GM12878 (cell line): ENCODE measurements around the gene SKAP1. TPM values are rescaled to one million over a fixed set of nuclear protein-coding genes. Genes with fewer than 3 reads are reported as not detected.
A peak's percentile ranks its signal among the peaks of the same experiment; 100 is the strongest.

Experiments used
- CBX5 ChIP-seq: sonication (generic); IDR thresholded peaks from 2 replicates; pipeline ENCODE4 v1.6.1; 2016; ENCODE audit warnings: low read depth, moderate library complexity, mild to moderate bottlenecking, inconsistent platforms
- EP300 ChIP-seq, 2 experiments: fragments of 150-350 bp in 1 of 2; IDR thresholded peaks; 2 replicates each; pipeline ENCODE4 v1.6.1; 2011 to 2012; ENCODE audit warnings: low read depth in 2 of 2, low read length in 2 of 2, borderline replicate concordance in 1 of 2, improper control_type of control experiment in 1 of 2, inconsistent platforms in 1 of 2; ENCODE audit not compliant: control insufficient read depth in 1 of 2
- IRF4 ChIP-seq: IDR thresholded peaks from 2 replicates; pipeline ENCODE4 v1.6.1; 2011; ENCODE audit warnings: low read depth, low read length
- MTA2 ChIP-seq: fragments of 450-650 bp; IDR thresholded peaks from 2 replicates; pipeline ENCODE4 v1.6.1; 2016; ENCODE audit warnings: low read depth, mild to moderate bottlenecking, moderate library complexity
- SPI1 ChIP-seq: IDR thresholded peaks from 2 replicates; pipeline ENCODE4 v1.6.1; 2011; ENCODE audit warnings: low read depth, mild to moderate bottlenecking, low read length, moderate library complexity, borderline replicate concordance; ENCODE audit not compliant: insufficient read depth
- TARDBP ChIP-seq: IDR thresholded peaks from 2 replicates; pipeline ENCODE4 v1.6.1; 2016; ENCODE audit warnings: borderline replicate concordance
- YY1 ChIP-seq: IDR thresholded peaks from 2 replicates; pipeline ENCODE4 v1.6.1; 2011; ENCODE audit warnings: low read depth, mild to moderate bottlenecking, low read length
- ZBED1 ChIP-seq: IDR thresholded peaks from 2 replicates; pipeline ENCODE4 v1.6.1; 2016; ENCODE audit warnings: borderline replicate concordance
- polyA plus RNA-seq, 11 experiments: library from polyadenylated mRNA; depleted of rRNA in 4 of 11; unstranded in 6 of 11; stranded (reverse) in 5 of 11; fragments of >200 nt; fragmentation: Nextera tagmentation in 4 of 11; fragmentation: Illumina TruSeq in 1 of 11; extraction: Ambion mirVana in 4 of 11; extraction: Trizol in 1 of 11; gene quantifications; 1 replicate in 1 of 11; 2 replicates in 10 of 11; pipeline versions ENCODE4 v1.2.1 to v1.2.3, GENCODE V29; 2011 to 2016; ENCODE audit warnings: inconsistent platforms in 2 of 11, missing spikeins in 2 of 11, low read depth in 1 of 11
- total RNA-seq, 4 experiments: library from RNA; depleted of rRNA in 3 of 4; stranded (reverse); fragments of >200 nt in 3 of 4; fragmentation: Illumina TruSeq in 1 of 4; extraction: Trizol in 1 of 4; gene quantifications; 2 replicates each; pipeline versions ENCODE4 v1.2.1 to v1.2.3, GENCODE V29; 2013 to 2021
- TF ChIP-seq, protein P1 (sequence below): fragments of 450-650 bp; IDR thresholded peaks from 2 replicates; pipeline ENCODE4 v1.6.1; 2018; ENCODE audit warnings: mild to moderate bottlenecking, low read depth, moderate library complexity; ENCODE audit not compliant: partially characterized antibody
- TF ChIP-seq, protein P2 (sequence below): fragments of 450-650 bp; IDR thresholded peaks from 2 replicates; pipeline ENCODE4 v1.6.1; 2017; ENCODE audit warnings: borderline replicate concordance

The SKAP1 gene
- total and polyA plus RNA-seq, 10 of the 15 experiments (the other 5 are each of a cell fraction or from before 2014, with no cell fraction given), result 17.1 to 97.6 (median 35.9) TPM

DNA sequence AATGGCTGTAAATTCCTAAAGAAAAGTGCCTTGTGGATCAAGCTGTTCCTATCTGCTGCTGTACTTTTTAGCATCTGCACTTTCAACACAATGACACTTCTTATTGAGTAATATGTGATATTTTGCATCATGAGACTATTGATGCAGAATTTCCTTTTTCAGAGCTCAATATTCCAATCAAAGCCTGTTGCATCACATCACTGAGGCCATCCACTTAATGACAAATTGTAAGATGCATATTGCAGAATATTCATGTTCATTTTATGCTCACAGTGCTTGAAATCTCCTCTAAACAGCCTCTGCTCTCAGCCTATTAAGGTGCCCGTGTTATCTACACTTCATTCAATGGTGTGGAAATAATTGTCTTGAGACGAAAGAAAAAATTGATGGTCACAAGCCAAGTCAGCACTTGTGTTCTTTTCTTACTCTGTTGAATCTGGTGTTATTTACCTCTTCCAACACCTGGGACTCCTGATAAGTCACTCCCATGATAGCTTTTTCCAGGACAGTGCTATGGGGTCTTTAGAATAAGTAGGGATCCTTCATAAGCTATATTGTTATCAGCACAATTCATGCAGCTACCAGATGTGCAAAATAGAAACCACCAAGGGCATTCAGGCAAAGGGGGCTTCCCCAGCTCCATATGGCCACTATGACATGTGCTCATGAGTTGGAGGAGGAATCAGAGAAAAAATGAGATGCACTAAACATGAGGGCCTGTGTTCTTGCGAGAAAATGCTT is 9.3 kb upstream of the SKAP1 start (continued):
- TF ChIP-seq ZBED1 (no peak), CBX5 (no peak), IRF4 (no peak), MTA2 (peak; percentile 28; the same call in 1 of the 2 replicates), YY1 (0 out of 2 replicates have a peak, but pooled peaks have one; percentile 8), SPI1 (no peak), EP300 (IDR thresholded peaks at IDR 0.05; ENCODE audit: borderline replicate concordance in 1 of 2, control insufficient read depth in 1 of 2, low read depth in 2 of 2, low read length in 2 of 2) (no peak), TARDBP (no peak)
- TF ChIP-seq, protein P1, sequence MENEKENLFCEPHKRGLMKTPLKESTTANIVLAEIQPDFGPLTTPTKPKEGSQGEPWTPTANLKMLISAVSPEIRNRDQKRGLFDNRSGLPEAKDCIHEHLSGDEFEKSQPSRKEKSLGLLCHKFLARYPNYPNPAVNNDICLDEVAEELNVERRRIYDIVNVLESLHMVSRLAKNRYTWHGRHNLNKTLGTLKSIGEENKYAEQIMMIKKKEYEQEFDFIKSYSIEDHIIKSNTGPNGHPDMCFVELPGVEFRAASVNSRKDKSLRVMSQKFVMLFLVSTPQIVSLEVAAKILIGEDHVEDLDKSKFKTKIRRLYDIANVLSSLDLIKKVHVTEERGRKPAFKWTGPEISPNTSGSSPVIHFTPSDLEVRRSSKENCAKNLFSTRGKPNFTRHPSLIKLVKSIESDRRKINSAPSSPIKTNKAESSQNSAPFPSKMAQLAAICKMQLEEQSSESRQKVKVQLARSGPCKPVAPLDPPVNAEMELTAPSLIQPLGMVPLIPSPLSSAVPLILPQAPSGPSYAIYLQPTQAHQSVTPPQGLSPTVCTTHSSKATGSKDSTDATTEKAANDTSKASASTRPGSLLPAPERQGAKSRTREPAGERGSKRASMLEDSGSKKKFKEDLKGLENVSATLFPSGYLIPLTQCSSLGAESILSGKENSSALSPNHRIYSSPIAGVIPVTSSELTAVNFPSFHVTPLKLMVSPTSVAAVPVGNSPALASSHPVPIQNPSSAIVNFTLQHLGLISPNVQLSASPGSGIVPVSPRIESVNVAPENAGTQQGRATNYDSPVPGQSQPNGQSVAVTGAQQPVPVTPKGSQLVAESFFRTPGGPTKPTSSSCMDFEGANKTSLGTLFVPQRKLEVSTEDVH, result no peak
- TF ChIP-seq, protein P2, sequence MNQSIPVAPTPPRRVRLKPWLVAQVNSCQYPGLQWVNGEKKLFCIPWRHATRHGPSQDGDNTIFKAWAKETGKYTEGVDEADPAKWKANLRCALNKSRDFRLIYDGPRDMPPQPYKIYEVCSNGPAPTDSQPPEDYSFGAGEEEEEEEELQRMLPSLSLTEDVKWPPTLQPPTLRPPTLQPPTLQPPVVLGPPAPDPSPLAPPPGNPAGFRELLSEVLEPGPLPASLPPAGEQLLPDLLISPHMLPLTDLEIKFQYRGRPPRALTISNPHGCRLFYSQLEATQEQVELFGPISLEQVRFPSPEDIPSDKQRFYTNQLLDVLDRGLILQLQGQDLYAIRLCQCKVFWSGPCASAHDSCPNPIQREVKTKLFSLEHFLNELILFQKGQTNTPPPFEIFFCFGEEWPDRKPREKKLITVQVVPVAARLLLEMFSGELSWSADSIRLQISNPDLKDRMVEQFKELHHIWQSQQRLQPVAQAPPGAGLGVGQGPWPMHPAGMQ, result no peak
